HG02759 (cell line): ENCODE data around the gene LDB3.

ENCODE experiments used
- ATAC-seq: cut with Tn5 transposase; IDR thresholded peaks from one replicate; pipeline ENCODE4 v1.9.1; 2021; ENCODE audit warnings: mild to moderate bottlenecking, moderate library complexity; ENCODE audit not compliant: unreplicated experiment

Gene LDB3

DNA sequence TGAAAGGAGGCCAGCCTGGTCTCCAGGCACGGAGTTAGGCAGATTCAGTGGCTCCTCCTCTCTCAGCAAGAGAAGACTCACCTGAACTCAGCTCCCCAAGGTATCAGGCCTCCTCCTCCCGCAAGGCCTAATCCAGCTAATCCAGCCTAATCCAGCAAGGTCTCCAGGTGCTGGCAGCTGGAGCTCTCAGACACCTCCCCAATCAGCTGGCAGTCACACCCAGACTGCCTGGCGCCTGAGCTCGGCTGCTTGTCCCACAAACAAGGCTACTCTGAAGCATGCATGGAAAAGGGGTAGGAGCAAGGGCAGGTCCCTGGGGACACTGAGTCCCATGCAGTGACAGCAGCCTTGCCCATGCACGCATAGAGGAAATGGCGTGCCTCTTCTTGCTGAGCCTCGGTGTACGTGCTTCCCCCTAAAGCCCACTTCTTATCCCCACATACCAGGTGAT, 17.3 kb upstream of the LDB3 start:
- ATAC-seq, result no peak

DNA sequence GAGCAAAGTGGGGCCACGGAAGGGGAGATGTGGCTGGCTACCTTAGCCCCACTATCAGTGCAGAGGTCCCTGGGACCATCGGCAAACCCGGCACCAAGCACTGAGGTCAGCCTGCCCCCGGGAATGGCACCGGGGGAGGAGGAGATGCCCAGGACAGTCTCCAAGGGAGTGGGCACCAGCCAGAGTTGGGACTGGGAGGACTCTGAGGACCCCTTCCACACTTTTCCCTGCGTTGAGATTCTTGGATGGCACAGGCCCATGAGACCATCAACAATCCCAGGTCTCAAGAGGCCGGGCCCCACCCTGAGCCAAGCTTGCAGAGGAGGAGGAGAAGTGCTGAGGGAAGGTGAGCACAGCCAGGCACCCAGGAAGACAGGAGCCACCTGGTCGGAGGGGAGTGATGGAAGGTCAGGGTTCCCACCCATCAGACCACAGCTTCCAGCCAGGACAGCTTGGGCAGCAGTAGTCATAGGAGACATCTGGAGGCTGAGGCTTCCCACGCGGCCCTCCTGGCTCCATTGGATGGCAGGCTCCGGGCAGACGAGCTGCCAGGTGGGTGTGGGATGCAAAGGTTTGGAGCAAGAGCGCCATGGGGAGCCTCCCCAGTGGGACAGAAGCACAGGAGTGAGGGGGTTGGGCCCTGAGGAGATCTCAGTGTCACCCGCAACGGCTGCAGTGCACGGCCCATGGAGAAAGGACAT, 16.5 kb upstream of the LDB3 start:
- ATAC-seq, result no peak

DNA sequence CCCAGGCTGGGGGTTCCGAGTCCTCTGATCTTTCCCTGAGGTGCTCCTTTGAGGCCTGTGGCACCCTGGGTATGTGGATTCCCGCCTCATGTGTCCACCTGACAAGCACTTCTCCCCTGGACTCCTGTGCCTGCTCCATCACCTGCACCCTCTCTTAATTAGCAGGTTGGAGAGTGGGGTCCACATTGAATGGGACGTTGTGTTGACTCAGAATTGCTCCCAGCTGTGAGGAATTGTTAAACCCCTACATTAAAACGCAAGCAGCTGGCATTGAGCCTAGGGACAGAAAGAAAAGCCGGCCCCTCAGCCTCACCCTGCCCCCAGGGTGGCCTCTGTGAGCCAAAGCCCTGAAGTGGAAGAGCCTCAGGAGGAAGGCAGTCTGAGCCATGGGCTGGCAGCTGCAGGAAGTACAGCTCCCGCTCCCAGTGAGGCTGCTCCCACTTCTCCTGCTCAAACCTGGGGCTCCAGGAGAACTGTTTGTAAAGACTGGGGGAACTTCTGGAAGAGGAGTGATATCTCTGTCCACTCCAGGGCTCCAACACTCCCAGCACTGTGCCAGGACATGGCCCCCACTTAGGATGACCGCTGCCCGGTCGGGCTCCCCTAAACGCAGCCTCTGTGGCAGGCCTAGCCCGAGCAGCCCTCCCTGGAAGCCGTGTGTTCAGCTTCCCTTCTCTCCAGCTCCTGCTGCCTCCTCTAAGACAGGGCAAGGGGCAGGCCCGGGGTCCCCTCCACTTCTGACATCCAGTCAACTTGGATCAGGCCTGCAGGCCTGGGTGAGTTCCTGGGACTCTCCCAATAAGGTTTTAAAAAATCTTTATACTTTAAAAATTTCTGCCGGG, 15.7 kb upstream of the LDB3 start:
- no peak for ATAC-seq

DNA sequence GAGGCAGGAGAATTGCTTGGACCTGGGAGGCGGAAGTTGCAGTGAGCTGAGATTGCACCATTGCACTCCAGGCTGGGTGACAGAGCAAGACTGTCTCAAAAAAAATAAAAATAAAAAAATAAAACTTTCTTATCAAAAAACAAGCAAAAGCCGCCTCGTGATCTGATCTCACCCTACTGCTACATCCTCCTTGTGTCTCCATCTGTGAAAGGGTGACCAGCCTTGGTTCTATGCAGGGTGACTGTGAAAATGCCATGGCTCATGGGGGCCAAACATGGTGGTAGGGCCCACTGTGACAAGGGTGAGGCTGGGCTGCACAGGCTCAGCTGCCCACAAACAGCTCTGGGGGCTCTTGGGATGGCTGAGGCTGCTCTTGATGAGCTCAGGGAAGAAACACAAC, 14.9 kb upstream of the LDB3 start:
- no peak for ATAC-seq

DNA sequence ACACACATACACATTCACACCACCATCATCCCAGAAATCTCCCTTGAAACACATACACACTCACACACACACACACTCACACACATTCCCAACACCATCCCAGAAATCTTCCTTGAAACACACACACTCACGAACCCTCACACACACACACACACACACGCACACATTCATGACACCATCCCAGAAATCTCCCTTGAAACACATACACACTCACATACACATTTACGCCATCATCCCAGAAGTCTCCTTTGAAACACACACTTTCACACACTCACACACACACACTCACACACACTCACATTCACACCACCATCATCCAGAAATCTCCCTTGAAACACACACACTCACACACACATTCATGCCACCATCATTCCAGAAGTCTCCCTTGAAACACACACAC, 14.3 kb upstream of the LDB3 start:
- ATAC-seq, result no peak

DNA sequence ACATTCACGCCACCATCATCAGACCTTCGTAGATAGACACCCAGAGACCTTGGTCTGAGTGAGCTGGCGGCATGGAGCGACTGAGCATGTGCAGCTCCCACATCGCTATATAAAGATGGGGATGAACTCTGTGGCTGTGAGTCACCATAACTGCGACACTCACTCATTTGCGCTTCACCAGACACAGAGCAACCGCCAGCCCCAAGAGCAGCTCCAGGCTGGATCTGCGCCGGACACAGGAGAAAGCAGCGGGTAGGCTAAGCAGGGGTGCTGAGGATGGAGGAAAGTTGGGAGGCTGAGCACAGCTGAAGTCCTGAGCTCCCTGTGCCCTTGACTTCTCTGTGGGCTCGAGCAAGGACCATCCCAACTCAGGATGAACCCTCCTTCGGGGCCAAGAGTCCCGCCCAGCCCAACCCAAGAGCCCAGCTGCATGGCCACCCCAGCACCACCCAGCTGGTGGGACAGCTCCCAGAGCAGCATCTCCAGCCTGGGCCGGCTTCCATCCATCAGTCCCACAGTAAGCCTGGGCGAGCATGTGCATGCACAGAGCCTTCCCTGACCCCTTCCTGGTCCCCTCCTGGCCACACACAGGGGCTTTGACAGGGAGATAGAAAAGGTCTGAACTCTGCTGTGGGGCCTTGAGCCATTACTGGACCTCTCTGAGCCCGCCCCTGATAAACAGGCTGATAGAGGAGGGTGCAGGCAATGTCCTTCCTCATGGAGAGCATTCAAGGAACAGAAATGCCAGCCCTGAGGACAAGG, 13.7 kb upstream of the LDB3 start, which contains the start of gene OPN4:
TSS of gene OPN4 (plus strand) at position 137 of the 762 bp plus-strand sequence. CDS start at position 374, 237 bp downstream.
- ATAC-seq, result no peak

DNA sequence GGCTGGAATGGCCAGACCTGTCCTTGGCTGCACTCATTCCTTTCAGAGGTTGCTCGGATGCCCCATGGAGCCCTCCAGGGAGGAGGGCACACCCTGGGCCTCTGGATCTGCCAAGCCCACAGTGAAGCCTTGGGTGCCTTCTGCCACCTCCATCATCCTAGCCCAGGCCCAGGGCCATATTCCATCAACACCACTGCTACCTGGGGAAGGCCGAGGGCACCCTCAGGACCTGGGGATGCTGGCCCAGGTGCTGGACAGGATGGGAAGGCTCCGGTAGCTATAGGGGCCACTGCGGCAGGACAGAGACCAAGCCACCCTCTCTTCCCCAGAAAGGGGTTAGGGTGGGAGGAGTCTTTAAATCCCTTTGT, 13.2 kb upstream of the LDB3 start:
- ATAC-seq, result no peak

DNA sequence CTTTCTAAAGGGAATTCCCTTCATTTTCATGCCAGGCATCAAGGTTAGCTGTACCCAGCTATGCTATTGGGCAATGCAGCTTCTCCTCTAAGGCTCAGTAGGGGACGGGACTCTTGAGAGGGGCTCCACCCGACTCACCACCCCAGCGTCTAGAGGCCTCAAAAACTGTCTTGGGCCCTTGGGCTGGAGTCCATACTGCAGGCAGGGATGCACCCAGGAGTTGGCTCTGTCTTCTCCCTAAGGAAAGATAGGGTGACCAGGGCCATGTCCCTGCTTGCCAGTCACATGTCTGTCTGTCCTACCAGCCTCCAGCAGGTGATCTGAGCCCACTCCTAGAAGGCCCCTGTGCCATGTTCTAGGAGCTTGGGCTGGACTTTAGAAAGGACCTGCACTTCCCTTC, 12.7 kb upstream of the LDB3 start:
- ATAC-seq, result no peak

DNA sequence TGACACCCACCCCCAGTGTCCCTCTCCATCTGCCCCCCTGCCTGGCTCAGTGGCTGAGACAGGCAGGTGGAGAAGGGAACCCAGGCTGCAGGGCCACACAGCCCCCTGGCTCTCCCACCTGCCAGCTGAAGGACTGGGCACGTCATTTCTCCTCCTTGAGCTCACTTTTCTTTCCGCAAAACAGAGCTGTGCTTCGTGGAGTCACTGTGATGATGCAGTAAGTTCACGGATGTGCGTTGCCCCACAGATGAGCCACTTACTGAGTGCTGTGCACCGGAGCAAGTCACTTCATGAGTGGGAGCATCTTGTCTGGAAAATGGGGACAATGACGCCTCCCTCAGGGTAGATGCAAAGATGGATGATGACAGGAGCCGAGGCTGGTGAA, 11.3 kb upstream of the LDB3 start:
- ATAC-seq, result no peak

DNA sequence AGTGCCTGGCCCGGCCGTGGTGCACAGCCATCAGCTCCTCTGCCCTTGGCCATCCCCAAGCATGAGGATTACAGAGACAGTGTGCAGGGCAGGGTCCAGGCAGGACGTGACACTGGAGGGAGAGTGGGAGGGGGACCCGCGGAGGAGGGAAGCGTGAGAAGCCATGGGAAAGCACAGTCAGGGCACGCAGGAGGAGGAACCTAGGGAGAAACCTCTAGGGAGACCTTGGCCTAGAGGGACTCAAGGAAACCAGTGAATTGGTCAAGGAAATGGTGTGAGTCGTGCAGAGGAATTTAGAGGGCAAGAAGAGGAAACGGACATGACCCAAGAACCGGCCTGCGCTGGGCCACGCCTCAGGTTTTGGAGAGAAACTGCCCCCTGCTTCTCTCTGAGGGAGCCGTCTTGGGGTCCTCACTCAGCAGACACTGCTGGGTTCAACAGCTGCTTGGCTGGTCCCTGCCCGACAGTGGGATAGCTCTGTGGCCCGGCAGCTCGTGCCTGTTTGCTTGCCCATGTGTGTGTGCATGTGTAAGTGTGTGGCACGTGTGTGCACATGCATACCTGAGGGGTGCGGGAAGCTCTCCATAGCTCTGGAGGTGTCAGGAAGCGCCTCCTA, 10.8 kb upstream of the LDB3 start:
- no peak for ATAC-seq

DNA sequence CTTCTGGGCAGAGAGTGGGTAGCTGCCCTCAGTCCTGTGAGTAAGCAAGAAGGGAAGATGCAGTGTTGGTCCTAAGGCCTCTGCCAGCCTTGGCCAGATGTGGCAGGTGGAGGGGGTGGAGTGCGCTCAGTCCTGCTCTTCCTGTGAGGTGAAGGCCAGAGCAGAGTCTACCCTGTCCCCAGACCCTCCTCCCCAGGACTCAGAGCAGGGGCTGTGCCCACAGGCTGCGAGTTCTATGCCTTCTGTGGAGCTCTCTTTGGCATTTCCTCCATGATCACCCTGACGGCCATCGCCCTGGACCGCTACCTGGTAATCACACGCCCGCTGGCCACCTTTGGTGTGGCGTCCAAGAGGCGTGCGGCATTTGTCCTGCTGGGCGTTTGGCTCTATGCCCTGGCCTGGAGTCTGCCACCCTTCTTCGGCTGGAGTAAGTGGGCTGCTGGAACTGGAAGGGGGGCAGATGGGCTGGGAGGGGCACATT, 10.0 kb upstream of the LDB3 start:
- ATAC-seq, result no peak

DNA sequence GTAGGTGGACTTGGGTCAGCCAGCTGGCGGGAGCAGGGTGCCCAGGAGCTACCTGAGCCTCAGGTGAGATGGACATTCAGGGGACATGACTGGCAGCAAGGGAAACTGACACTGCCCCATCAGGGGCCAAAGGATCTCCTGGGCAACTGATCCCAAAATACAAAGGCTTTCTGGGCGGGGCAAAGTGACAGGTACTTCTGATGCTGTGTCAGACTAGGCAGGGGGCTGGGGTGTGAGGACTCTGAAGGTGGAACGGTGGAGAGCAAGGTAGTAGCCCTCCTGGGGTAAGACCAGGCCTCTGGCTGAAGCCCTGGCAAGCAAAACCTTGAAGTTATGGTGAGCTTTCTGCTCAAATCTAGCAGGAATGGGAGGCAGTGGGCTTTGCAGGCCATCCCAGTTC, 9.6 kb upstream of the LDB3 start:
- ATAC-seq, result no peak

DNA sequence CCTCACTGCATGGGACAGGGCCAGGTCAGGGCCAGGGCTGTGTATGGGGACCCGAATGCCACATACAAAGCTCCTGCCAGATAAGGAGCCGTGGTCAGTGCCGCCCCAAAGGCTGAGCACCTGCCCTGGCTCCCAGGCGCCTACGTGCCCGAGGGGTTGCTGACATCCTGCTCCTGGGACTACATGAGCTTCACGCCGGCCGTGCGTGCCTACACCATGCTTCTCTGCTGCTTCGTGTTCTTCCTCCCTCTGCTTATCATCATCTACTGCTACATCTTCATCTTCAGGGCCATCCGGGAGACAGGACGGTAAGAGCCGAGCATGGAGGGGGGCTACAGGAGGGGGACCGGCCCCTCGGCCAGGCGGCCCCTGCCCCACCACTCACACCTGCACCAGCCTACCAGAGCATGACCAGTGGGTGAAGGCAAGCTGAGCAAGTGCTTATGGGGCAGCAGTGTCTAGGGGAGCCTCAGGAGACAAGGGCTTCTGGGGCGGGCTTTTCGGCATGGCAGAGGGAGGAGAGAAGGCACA, 9.1 kb upstream of the LDB3 start:
- no peak for ATAC-seq

DNA sequence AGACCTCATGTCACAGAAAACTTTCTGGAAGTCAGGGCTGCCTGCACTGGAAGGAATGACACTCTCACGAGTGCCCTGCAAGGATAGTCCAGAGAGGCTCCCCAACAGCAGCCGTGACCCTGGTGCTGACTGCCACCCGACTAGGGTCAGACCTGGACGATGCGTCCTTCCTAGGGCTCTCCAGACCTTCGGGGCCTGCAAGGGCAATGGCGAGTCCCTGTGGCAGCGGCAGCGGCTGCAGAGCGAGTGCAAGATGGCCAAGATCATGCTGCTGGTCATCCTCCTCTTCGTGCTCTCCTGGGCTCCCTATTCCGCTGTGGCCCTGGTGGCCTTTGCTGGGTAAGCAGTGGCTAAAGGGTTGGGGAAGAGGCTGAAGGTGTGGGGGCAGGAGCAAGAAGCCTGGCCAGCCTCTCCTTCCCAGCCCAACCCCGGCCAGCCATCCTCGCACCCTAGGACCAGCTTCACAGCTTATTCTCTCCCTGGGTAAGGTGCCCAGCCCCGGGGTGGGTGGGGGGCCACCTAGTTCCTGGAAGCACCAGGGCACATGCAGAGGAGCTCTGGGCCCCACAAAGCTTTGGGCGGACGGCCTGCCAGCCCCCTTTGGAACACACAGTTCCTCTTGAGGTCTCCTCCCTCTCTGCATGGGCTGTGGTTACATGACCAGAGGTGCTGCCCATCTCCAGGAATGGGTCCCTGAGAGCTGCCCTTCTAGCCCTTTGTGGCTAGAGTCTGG, 8.4 kb upstream of the LDB3 start:
- no peak for ATAC-seq

DNA sequence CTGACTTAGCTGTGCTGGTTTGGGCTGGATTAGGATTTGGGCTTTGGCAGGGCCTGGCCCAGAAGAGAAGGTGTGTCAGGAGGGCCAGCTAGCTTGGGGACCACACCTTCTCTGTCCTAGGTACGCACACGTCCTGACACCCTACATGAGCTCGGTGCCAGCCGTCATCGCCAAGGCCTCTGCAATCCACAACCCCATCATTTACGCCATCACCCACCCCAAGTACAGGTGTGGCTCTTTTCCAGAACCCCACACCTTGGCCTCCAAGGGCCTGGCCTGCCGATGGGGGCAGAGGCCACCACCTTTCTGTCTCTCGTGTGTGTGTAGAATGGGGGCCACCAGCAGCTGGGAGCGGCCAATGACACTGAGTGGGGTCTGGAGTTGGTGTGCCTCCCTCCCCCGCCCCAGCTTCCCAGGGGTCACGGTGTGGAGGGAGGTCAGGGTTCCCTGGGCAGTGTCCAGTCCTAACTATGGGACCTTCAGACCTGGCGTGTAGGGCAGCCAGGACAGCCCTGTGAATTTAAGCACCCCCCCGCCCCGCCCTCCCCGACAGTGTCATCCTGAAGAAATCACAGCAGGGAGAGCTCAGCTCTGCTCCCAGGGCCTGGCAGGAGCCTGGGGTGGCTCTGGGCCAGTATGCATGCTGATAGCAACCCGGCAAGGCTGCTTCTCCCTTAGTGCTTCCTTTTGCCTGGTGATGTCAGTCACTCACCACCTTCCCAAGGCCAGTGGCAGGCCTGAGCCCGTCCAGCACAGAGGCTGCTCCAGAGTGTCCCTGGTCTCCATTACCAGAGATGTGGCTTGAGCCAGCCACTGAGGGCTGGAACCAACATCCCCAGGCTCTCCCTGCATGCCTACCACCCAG, 6.9 kb upstream of the LDB3 start:
- no peak for ATAC-seq

DNA sequence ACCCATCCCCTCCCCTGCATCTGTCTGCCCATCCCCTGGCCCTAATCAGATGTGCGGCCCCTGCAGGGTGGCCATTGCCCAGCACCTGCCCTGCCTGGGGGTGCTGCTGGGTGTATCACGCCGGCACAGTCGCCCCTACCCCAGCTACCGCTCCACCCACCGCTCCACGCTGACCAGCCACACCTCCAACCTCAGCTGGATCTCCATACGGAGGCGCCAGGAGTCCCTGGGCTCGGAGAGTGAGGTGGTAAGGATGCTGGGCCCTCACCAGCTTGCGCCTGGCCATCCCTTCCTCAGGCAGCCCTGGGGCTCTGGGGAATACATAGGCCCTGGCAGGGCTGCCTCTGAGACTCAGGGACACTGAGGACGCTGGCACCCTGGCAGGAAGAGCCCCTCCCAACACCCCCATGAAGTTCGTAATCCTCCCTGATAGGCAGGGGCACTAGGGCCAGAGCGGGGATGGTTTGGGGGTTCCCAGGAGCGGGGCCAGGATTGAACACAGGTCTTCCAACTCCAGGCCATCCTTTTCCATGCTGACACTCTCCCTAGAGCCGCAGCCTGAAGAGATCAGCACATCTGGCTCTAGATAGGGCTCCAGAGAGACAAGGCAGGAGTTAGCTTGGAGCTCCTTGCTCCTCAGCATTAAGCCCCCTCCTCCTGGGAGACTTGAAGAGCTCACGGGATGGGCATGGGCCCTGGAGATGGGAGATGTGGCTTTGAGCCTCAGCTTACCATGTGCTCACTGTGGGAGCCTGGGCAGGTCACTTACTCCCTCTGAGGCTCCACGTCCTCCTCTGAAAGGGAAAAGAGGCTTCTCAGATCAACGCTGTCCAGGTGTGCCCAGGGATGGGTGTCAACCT, 5.9 kb upstream of the LDB3 start:
- no peak for ATAC-seq

DNA sequence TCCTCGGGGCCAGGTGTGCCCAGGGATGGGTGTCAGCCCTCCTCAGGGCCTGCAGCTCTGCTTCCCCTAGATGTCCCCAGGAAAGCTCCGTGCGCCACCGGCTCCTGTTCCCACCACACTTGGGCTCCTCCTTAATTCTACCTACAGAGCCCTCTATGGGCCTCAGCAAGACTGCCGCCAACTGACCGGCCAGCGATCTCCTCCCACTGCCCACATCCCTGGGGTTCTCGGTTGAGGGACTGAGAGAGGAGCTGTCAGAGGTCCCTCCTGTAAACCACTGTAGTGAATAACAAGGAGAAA, 5.3 kb upstream of the LDB3 start:
- no peak for ATAC-seq

DNA sequence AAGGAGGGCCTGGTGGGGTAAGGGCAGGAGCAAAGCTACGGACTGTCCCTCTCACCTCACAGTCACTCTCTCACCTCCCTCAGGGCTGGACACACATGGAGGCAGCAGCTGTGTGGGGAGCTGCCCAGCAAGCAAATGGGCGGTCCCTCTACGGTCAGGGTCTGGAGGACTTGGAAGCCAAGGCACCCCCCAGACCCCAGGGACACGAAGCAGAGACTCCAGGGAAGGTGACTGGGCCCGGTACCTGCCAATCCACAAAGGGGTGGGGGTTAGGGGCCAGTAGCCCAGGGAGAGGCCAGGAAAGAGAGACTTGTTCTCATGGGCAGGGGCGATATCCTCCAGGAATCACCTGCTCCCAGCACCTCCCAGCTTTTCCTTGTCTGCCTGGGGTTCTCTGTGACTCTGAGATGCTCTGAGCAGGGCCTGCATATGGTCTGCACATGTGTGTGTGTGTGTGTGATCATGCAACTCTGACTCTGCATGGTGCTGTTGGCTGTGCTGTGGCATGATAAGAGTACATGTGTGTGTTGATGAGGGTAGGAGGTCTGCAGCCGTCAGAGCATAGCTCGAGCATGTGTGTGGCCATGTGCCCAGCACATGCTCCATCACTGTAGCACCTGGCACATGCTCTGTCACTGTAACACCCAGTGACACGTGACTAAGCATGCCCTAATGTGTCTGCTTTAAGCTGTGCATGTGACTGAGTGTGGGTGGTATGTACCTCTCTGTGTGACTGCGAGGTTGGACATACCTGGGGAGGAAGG, 4.6 kb upstream of the LDB3 start:
- ATAC-seq, result no peak
